ENCODE data around the gene GRAMD2B. TPM values are rescaled to one million over a fixed set of nuclear protein-coding genes. Genes with fewer than 3 reads are reported as not detected.
"Not testable (repeated sequence)": the region's sequence is repeated elsewhere in the genome, so short reads cannot be mapped to it uniquely, and the experiment has no call there.

The GRAMD2B gene
- polyA plus RNA-seq, 1 donor: 31.1 TPM

DNA sequence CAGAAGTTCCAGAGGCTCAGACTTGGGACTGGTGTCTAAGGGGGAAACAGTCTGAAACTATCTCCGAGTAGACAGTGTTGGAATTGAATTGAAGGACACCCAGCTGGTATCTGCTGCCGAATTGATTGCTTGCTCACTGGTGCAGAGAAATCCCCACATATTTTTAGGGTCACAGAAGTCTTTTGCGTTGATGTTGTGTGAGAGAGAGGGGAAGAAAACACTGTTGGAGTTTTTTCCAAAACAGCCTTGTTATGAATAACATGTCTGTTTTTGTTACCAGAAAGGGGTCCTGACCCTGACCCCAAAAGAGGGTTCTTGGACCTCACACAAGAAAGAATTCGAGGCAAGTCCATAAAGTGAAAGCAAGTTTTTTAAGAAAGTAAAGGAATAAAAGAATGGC lies 90.5 kb downstream of the GRAMD2B start:
- no peak for DNase-seq

- DNase-seq: no peak
Observed at GRCh38 chr5:126514131-126514557, 90.9 kb downstream of the GRAMD2B start.

DNA sequence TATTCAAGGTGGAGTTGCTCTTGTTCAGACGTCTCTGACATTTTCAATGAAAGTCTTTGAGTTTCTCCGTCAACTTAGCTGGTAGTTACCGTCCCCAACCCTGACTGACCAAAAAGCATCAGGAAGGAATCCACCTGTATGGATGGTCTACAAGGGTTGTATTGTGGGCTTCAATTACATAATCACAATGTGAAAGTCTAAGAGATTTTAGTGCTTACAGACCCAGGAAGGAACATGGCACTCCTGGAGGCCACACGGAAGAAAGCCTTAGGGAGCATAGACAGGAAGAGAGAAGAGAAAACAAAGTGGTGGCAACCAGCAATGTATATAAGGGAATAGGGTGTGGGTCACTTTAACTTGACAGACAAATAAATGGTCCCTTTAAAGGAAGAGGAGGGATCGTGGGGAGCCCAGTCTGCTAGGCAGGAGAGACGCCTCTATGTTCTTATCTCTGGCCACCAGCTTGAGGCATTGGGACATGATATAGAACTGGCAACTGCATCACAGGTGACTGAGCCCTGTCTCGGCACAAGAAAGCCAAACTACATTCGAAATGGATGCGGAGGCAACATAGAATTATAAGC lies 91.4 kb downstream of the GRAMD2B start:
- no peak for DNase-seq

- no peak for DNase-seq
Observed at GRCh38 chr5:126515337-126515736, 92.1 kb downstream of the GRAMD2B start.

- no peak for DNase-seq
Observed at GRCh38 chr5:126516133-126516532, 92.9 kb downstream of the GRAMD2B start.

GRCh38 chr5:126516852-126517251 lies 93.6 kb downstream of the GRAMD2B start:
- no peak for DNase-seq

GRCh38 chr5:126519223-126519622 lies 96.0 kb downstream of the GRAMD2B start:
- DNase-seq: not testable (repeated sequence)

GRCh38 chr5:126519637-126520592 lies 96.7 kb downstream of the GRAMD2B start:
- no peak for DNase-seq

DNA sequence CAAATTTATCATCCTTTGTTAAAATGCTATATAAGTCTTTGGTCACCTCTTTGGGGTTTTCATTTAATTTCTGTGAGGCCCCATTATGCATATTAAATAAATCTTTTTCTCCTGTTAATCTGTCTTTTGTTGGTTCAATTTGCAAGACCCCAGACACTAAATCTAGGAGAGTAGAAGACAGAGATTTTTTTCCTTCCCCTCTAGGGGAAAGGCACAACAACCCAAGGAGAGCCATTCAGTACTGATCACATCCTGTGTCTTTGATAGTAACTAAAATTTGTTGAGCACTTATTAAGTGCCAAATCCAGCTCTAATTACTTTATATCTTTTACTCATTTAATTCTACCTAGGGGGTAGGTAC lies 97.4 kb downstream of the GRAMD2B start:
- DNase-seq: no peak

- DNase-seq: no peak
Observed at GRCh38 chr5:126521130-126521529, 97.9 kb downstream of the GRAMD2B start.

DNA sequence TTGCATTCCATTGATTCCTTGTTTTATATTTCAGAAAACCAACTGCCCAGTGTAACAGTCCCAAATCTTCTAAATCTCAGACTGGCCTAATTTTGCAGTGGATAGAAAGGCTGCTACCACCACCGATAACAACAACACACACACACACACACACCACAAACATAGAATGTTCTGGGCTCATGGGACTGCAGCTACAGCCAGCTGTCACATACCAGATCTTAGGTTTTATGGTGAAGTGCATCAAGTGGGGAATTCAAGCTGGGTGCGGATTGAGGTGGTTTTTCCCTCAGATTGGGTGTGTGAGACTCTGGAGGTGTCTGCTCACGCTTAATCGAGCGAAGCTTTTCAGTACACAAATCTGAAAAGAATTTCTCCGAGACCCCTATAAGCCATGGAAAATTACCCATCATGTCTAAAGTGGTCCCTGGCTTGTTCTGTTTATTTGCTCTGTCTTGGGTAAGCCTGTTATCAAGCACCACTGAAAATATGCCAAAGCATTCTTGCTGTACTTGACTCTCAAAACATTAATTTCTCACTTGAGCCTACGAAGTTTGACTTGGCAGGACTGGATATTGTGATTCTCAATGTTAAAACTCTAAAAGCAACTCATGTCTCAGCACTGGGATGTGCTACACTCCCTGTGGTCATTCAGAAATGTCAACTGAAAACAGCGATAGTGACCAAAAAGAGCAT lies 100.8 kb downstream of the GRAMD2B start:
- DNase-seq: no peak

DNA sequence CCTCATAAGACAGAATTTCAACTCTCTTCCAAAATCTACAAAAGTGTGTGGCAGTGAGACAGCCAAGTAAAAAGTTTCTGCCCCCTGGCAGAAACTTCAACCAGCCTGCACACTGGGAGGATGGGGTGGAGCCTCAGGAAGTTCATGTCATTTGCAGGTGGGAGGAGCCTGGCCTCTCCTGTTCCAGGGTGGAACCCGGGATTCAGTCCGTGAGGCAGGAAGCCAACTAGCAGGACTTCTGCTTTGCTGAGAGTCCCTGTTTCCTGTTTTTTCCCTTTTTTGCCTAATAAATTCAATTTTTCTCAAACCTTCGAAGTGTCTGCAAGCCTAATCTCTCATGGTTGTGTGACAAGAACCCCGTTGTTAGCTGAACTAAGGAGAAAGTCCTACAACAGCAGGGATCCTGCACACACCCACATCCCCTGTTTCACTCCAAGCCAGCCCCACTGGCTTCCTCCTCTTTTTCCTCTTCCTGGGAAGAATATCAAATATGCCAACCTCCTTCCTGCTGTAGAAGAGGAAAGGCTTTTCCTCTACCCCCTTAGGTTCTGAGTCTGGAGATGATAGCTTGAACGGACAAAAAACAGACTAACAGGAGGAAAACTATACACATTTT lies 102.5 kb downstream of the GRAMD2B start:
- no peak for DNase-seq

DNA sequence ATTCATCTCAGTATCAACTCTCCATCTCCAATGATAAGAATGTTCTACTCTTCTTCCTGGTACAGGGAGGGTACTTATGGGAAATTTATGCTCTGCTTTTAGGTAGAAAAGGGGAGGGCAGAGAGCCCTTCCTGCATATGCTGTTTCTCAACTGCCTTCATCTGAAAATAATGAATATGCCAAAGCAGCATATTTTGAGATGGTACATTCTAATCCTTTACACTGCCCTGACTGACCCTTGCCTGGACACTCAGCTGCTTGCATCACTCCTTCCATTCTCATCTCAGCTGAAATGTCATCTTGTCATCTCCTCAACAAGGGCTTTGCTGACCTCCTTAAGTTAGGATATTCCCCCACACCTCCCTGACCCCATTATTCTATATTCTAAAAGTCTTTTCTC lies 103.3 kb downstream of the GRAMD2B start:
- no peak for DNase-seq

DNA sequence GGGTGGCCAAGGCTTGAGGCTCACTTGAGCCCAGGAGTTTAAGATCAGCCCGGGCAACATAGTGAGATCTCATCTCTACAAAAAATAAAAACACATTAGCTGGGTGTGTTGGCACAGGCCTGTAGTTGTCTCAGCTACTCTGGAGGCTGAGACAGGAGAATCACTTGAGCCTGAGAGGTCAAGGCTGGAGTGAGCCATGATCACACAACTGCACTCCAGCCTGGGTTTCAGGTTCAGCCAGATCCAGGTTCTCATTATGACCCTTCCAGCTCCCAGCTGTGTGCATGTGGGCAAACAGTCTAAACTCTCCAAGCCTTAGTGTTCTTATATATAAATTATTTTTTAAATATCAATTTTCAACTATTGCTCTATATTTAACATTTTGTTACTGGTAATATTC lies 103.9 kb downstream of the GRAMD2B start:
- DNase-seq: no peak

DNA sequence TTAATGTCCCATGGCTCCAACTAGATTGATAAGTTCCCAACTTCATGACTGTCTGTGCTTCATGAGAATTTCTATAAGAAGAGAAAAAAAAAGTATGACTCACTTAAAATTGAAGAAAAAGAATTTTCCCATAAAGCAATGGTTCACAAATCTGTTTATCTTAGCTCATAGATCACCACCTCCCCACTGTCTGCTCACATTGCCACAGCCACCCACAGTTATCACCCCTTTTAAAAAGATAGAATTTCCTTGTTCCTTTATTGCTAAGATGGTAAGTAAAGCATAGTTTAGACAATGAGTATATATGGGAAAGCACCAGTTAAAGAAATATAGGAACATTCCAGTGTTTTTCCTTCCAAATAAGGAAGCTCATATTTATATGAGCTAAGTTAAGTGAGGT lies 104.7 kb downstream of the GRAMD2B start:
- no peak for DNase-seq

GRCh38 chr5:126531543-126532120 lies 108.4 kb downstream of the GRAMD2B start:
- no peak for DNase-seq

DNA sequence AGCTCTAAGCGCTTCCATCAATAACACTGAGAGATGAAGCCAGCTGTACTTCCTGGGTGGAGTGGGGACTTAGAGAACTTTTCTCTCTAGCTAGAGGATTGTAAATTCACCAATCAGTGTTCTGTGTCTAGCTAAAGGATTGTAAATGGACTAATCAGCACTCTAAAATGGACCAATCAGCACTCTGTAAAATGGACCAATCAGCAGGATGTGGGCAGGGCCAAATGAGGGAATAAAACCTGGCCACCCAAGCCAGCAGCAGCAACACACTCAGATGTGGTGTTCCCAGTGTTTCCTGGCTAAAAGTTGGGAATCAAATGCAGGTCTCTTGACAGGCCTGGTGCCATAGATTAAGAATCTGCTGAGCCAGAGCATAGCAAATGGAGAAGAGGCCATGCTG lies 111.3 kb downstream of the GRAMD2B start:
- DNase-seq: no peak

DNA sequence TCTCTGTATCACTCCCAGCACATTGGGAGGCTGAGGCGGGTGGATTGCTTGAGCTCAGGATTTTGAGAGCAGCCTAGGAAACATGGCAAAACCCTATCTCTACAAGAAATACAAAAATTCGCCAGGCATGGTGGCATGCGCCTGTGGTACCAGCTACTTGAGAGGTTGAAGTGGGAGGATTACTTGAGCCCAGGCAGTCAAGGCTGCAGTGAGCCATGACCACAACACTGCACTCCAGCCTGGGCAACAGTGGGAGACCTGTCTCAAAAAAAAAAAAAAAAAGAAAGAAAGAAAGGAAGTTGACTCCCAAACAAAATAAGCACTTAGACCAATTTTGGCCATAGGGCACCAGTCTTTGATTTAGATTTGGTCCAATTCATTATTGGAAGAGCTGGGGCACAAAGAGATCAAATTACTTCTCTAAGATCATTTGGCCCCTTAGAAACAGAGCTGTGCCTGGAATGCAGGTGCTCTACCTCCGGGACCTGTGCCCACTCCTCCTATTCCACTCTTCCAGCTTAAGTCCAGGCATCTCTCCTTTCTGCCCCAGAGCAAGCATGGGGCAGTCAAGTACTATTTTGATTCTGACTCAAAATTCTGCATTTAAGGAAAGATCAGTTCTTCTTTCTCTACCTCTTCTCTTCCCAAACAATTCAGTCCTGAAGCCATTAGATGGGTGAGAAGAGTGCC lies 112.8 kb downstream of the GRAMD2B start:
- DNase-seq: no peak

DNA sequence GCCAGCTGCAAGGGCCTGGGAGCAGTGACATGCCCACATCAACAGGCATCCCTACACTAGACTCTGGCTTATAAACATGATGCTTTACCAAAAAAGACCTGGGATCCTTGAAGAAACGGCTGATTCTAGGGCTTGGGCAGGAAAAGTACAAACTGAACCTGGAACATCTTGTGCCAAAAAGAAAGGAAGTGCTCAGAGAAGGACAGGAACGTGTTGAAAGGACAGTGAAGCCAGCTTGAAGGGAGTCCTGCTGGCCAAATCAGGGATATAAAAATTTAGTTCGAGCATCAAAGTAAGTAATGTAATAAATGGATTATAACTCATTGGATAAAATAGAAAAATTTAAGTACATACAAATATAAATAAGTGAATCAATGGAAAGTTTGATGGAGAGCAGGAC lies 113.7 kb downstream of the GRAMD2B start:
- no peak for DNase-seq

DNA sequence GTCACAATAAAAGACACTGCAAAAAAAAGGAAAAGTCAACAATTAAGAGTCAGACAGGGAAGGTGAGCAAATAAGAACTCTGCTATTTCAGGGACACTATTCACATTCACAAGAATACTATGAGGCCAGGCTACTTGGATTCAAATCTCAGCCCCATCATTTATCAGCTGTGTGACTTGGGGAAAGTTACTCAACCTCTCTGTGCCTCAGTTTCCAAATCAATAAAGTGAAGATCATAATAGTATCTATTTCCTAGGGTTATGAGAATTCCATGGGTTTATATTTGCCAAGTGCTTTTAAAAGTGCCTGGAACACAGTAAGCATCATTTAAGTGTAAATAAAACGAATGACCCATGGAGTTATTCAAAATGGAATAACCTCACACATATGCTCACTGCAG lies 115.4 kb downstream of the GRAMD2B start:
- DNase-seq: no peak

DNA sequence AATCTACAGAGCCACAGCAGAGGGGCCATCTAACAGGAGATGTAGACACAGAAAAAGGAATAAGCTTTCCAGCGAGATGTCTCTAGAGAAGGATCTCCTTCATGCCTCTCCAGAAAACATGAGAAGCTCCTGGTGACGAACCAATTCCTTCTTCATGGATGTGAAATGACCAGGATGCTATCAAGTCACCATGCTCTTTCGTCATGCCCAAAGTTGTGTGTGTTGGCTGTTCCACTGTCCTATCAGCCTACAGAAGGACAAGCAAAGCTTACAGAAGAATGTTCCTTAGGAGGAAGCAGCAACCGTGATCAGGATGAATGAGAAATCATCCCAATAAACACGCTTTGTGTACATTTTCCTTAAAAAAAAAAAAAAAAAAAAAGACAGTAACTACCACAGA lies 117.4 kb downstream of the GRAMD2B start:
- no peak for DNase-seq

- no peak for DNase-seq
Observed at GRCh38 chr5:126542441-126542840, 119.2 kb downstream of the GRAMD2B start.
